ENCODE measurements around the gene CC2D2B.

GRCh38 chr10:95861386-95861785, 46.4 kb upstream of the CC2D2B start:
- no peak for TF ChIP-seq TCF12 (IDR thresholded peaks at IDR 0.05; ENCODE audit: low read depth, low read length)
- no peak for TF ChIP-seq CTCF (IDR thresholded peaks at IDR 0.05; ENCODE audit: control extremely low read depth in 1 of 3, insufficient read depth in 1 of 3, low read depth in 1 of 3, low read length in 3 of 3)
- TF ChIP-seq TEAD4 (IDR thresholded peaks at IDR 0.05; ENCODE audit: low read depth, low read length): no peak
- TF ChIP-seq SP1 (IDR thresholded peaks at IDR 0.05; ENCODE audit: low read depth, low read length): no peak
- TF ChIP-seq POLR2A (IDR thresholded peaks at IDR 0.05; ENCODE audit: control extremely low read depth in 1 of 2, low read depth in 2 of 2, low read length in 2 of 2): no peak
- no peak for TF ChIP-seq RAD21 (IDR thresholded peaks at IDR 0.05 in 1 of 2, conservative IDR thresholded peaks at IDR 0.05 in 1 of 2; ENCODE audit: low read depth in 2 of 2, low read length in 2 of 2)
- TF ChIP-seq POLR2AphosphoS5 (IDR thresholded peaks at IDR 0.05; ENCODE audit: low read depth, low read length): no peak
- no peak for TF ChIP-seq TBP (IDR thresholded peaks at IDR 0.05; ENCODE audit: low read depth, low read length)
- TF ChIP-seq GTF2F1 (IDR thresholded peaks at IDR 0.05; ENCODE audit: borderline replicate concordance, low read depth, low read length): no peak
- no peak for TF ChIP-seq TAF1 (IDR thresholded peaks at IDR 0.05; ENCODE audit: low read depth, low read length)
- no peak for TF ChIP-seq EZH2 (IDR thresholded peaks at IDR 0.05; ENCODE audit: low read depth, low read length, severe bottlenecking)

Measured in H1 (cell line).